GM20431 (cell line): ENCODE data around the gene FAM107B.

Source experiments
- in situ Hi-C: fragments of 300-500 bp; cut with MseI, MboI; formaldehyde crosslinking; loops from one replicate; pipeline ENCODE4 v1.15.0; 2020; ENCODE audit warnings: low sequenced_read_pairs; ENCODE audit not compliant: unreplicated experiment

FAM107B gene

DNA sequence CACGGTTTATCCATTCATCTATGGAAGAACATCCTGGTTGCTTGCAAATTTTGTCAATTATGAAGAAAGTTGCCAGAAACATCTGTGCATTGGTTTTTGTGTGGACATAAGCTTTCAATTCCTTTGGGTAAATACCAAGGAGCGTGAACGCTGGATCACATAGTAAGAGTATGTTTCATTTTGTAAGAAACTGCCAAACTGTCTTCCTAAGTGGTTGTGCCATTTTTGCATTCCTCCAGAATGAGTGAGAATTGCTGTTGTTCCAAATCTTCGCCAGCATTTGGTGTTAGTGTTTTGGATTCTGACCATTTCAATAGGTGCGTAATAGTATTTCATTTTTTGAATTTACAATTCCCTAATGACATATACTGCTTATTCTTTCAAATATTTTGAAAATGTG, 288.7 kb downstream of the FAM107B start:
- in situ Hi-C loops: no loop called here

- in situ Hi-C loops: no loop called here
Measured at GRCh38 chr10:14483417-14483816, 291.3 kb downstream of the FAM107B start.

GRCh38 chr10:14481752-14482151, 292.9 kb downstream of the FAM107B start:
- in situ Hi-C loops: no loop called here

DNA sequence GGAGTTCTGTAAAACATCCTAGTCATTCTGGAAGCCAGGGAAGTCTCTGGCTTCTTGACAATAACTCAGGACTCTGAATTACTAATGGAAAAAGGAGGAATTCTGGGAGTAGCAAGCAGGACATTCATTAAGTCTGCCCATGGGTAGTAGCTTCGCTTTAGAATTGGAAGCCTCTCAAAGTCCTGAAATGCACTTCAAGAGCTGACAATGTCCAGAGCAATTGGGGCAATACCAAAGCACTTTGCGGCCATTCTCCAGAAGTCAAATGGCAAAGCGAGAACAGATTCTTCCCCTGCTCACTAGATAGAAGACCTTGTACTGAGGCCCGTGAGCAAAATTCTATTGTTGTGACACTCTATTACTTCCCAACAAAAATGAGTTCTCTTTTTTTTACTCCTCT, 293.7 kb downstream of the FAM107B start:
- in situ Hi-C loops: no loop called here

- in situ Hi-C loops: no loop called here
Measured at GRCh38 chr10:14478604-14479003, 296.1 kb downstream of the FAM107B start.

DNA sequence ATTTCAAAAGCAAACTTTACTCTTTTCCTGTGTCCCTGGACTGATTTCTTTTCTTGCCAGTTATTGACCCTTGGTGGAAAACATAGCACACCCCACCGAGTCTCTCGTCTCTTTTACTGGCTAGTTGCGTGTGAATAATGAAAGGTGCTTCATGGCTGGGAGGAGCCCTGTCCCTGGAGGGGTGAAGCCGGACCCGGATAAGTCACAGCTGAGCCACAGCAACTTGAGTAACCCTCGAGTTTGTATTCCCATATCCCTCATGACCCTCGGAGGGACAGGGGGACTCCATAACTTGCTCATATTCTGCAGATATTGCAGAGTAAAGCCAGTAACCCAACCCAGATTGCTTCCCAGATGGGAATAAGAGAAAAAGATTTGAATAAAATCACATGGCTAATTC, 296.5 kb downstream of the FAM107B start:
- in situ Hi-C loops: no loop called here

- in situ Hi-C loops: no loop called here
Measured at GRCh38 chr10:14477408-14477710, 297.3 kb downstream of the FAM107B start.

DNA sequence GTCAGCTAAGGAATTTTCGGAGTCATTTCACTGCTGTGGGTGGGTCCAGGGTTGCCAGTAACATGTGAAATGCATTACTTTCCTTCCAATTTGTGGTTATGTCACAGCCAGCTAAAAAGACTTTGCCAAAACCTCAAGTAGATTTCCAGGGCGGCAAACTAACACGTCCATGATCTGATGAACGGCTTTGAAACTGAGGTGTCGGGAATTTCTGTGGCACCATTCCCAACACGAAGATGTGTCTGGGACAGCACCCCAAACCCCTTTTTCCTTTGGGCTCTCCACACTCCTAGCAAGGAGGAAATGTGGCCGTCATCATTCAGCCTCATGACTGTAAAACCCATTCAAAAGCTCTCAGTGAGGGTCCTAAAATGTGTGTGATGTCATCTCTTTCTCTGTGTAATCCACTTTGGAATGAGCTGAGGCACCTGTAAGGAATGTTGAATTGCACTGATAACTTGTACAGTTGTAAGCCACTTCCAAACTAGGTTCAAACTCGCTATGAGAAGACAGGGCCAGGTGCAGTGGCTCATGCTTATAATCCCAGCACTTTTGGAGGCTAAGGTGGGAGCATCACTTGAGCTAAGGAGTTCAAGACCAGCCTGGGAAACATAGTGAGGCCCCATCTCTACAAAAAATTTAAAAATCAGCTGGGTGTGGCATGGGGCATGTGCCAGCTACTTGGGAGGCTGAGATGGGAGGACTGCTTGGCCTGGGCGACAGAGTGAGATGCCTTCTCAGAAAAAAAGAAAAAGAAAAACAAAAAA, 297.9 kb downstream of the FAM107B start:
- in situ Hi-C loops: no loop called here

GRCh38 chr10:14476006-14476405, 298.7 kb downstream of the FAM107B start:
- in situ Hi-C loops: no loop called here

DNA sequence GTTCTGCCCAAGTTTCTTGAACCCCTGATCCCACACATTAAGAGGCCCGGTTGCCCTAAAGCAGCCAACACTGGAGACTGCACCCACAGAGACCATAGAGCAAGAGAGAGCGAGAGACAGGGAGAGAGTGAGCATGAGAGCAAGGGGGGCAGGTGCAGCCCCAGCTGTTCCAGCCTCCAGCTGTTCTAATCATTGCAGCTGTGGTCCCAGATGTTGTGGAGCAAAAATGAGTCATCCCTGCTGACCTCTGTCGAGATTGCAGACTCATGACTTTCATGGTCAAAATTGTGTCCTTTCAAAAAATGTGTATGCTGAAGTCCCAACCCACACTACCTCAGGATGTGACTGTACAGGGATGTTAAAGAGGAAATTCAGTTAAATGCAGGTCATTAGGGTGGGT, 300.0 kb downstream of the FAM107B start:
- in situ Hi-C loops: no loop called here

GRCh38 chr10:14470920-14471319, 303.8 kb downstream of the FAM107B start:
- in situ Hi-C loops: no loop called here

GRCh38 chr10:14468726-14469125, 306.0 kb downstream of the FAM107B start:
- in situ Hi-C loops: no loop called here
